Muscle layer of colon (tissue), 2 donors: ENCODE results near the gene CRYBG3.

ENCODE experiments used
- H3K27ac ChIP-seq: one replicate; pipeline ENCODE4 v1.7.0; 2013; ENCODE audit warnings: low read depth, mild to moderate bottlenecking, low read length, moderate library complexity
- H3K27me3 ChIP-seq, 2 donors: one replicate each; pipeline ENCODE4 v1.7.0; 2013; ENCODE audit warnings: low read length in 2 of 2, mild to moderate bottlenecking in 2 of 2; ENCODE audit not compliant: insufficient read depth in 2 of 2, control insufficient read depth in 1 of 2
- H3K36me3 ChIP-seq: one replicate; pipeline ENCODE4 v1.7.0; 2013; ENCODE audit warnings: mild to moderate bottlenecking, low read length; ENCODE audit not compliant: insufficient read depth
- H3K4me1 ChIP-seq: one replicate; pipeline ENCODE4 v1.7.0; 2013; ENCODE audit warnings: mild to moderate bottlenecking, low read length; ENCODE audit not compliant: insufficient read depth
- H3K4me3 ChIP-seq, 2 donors: one replicate each; pipeline ENCODE4 v1.7.0; 2013; ENCODE audit warnings: low read length in 2 of 2, low read depth in 1 of 2, mild to moderate bottlenecking in 1 of 2, moderate library complexity in 1 of 2
- H3K9ac ChIP-seq: one replicate; pipeline ENCODE4 v1.7.0; 2013; ENCODE audit warnings: low read length
- H3K9me3 ChIP-seq: one replicate; pipeline ENCODE4 v1.7.0; 2013; ENCODE audit warnings: mild to moderate bottlenecking, low read length
- donor health status: abdominal sarcoma.
- donor health status: Adenocarcinoma of cecum.

CRYBG3 gene

DNA sequence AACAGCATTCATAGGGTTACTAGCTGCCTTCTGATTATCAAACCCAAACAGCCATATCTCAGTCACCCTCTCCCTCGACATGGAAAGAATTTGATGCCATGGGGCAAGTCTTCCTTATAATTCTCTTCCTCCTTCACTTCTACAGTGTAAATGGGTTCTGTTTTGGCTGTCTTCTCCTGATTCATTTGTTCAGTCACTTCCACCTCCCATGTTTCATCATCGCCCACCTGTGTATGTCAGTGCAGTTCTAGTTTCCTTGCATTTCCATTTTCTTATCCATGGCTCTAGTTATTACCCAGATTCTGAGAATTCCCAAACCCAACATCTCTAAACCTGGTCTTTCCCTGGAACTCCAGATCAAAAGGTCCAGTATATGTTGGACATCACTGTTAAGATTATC, 109.4 kb downstream of the CRYBG3 start:
- H3K4me1 ChIP-seq, result peaks cover 5% of the 10 kb centered on the region
- no peaks in the 10 kb centered on the region for H3K9me3 ChIP-seq
- no peak overlapping the region for H3K4me3 ChIP-seq
- H3K36me3 ChIP-seq, result peaks cover 44% of the 10 kb centered on the region
- no peak overlapping the region for H3K27ac ChIP-seq
- H3K9ac ChIP-seq, result no peak overlapping the region
- H3K27me3 ChIP-seq, result no peaks in the 10 kb centered on the region

DNA sequence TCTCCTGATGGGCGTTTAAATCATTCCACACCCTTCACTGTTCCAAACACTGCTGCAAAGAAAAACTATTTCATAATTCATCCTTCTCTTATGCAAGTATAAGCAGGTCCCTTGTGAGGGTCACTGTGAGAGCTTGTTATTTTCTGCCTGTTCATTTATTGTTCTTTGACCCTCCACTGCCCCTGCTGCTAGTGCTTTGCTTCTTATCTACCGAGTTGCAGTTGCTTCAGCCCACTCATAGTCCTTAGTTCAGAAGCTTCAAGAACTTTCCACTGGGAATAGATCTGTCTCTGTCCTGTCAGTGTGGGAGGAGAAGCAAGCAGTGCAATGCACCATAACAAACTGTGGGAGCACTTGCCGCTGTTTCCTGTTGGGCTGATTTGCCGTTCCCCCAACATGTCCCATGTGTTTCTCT, 110.6 kb downstream of the CRYBG3 start:
- Histone ChIP-seq H3K36me3 (peaks cover 56% of the 10 kb centered on the region), H3K9ac (no peak overlapping the region), H3K4me1 (peaks cover 5% of the 10 kb centered on the region), H3K9me3 (no peaks in the 10 kb centered on the region), H3K27ac (no peak overlapping the region), H3K27me3 (no peaks in the 10 kb centered on the region), H3K4me3 (no peak overlapping the region)

DNA sequence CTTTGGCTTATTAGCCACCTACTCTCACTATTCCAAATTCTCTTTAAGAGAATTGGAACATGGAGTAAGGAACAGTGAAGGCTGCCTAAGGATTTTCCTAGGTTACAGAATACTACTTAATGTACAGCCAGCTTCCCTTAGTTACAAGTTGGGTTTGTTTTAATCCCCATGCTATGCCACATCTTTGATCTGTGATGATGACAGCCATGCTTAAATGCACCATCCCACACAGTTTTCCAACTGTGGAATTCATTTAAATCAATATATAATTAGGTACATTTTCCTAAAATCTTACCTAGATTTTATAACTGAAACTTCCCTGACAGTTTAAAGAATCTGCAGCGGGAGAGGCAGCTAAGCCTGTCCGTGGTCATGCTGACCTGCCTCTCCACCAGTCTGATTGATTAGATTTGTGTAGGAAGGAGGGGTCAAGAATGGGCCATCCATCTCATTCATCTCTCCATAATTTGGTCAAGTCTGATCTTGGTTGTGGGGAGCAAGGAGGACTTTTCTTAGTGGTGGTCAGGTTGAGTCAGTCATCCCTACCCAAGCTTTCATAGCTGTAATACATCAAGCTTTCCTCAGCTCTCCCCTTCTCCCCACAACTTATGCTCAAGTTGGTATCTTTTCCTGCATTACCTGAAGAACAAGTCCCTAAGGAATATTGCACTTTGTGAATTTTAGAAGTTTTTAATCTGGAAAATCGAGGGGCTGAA, 113.3 kb downstream of the CRYBG3 start:
- Histone ChIP-seq H3K9me3 (no peaks in the 10 kb centered on the region), H3K9ac (no peak overlapping the region), H3K4me3 (no peak overlapping the region), H3K4me1 (peaks cover 5% of the 10 kb centered on the region), H3K27me3 (no peaks in the 10 kb centered on the region), H3K36me3 (peaks cover 63% of the 10 kb centered on the region), H3K27ac (no peak overlapping the region)

DNA sequence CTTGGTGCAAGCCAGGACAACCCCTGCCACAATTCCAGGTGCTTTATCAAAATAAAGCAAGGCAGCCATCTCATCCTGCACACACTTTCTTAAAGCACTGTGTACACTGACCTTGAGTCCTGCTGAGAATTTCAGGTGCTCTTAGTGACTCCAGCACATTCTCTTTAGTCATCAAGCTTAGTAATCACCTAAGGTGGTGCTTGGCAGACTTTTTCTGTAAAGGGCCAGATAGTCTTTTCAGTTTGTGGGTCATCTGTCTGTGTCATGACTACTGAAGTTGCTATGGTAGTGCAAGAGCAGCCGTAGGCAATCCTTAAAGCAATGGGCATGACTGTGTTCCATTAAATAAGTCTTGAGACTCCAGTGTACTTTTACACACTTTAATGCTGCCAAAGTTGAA, 114.0 kb downstream of the CRYBG3 start:
- Histone ChIP-seq H3K4me3 (no peak overlapping the region), H3K4me1 (peaks cover 5% of the 10 kb centered on the region), H3K27me3 (no peaks in the 10 kb centered on the region), H3K9me3 (no peaks in the 10 kb centered on the region), H3K9ac (no peak overlapping the region), H3K27ac (no peak overlapping the region), H3K36me3 (peaks cover 61% of the 10 kb centered on the region)

DNA sequence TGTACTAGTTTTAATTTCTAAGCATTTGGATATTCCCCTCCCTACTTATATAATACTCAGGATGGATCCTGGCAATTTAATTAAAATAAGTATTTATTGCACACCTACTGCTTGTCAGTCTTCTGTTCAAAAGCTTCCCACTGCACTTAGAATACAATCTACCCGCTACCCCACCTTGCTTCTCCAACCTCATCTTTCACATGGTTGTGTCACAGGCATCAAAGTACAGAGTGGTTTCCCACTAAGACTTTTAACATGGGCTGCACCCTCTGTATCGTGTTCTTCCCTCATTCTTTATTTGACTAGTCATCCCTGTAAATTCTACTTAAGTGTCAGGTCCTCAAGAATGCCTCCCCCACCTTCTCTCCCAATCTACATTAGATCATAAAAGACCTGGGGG, 115.4 kb downstream of the CRYBG3 start:
- Histone ChIP-seq H3K9ac (no peak overlapping the region), H3K36me3 (peaks cover 60% of the 10 kb centered on the region), H3K27me3 (no peaks in the 10 kb centered on the region), H3K4me3 (no peak overlapping the region), H3K9me3 (no peaks in the 10 kb centered on the region), H3K4me1 (no peaks in the 10 kb centered on the region), H3K27ac (no peak overlapping the region)

DNA sequence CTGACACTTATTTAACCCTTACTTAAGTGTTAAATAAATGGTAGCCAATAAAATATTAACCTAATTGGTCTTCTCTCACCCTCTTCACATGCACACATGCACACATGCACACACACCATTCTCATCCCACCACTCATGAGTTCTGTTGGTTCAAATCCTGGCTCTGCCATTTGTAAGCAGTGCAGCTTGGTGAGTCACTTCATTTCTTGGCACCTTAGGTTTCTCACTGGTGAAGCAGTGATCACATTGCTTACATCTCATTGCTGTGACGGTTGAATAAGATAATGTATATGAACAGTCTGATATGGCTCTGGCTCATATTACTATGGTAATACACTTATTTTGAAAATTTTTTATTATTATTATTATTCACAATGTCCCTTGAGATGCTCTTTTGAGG, 116.6 kb downstream of the CRYBG3 start:
- Histone ChIP-seq H3K27ac (no peak overlapping the region), H3K9me3 (no peaks in the 10 kb centered on the region), H3K4me1 (no peaks in the 10 kb centered on the region), H3K9ac (no peak overlapping the region), H3K36me3 (peaks cover 67% of the 10 kb centered on the region), H3K27me3 (no peaks in the 10 kb centered on the region), H3K4me3 (no peak overlapping the region)

DNA sequence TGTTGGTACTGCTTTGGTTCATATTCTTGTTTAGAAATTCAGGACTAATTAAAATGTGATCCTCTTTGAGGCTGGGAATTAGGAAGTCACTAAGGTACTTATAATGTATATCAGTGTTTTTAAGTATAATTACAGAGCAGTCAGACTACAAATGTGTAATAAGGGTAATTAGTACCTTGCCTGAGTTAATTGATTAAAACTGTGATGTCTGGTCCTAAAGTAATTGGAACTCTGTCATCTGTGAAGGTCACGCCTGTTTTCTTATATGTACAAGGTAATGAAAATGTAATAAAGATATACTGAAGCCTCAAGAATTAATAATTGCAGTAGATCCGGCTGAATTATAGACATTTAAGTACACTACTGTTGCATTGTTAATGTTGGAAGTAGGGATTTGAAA, 117.6 kb downstream of the CRYBG3 start:
- no peak overlapping the region for H3K27ac ChIP-seq
- H3K36me3 ChIP-seq, result peaks cover 65% of the 10 kb centered on the region
- no peaks in the 10 kb centered on the region for H3K4me1 ChIP-seq
- H3K9me3 ChIP-seq, result no peaks in the 10 kb centered on the region
- no peak overlapping the region for H3K9ac ChIP-seq
- H3K27me3 ChIP-seq, result no peaks in the 10 kb centered on the region
- H3K4me3 ChIP-seq, result no peak overlapping the region

DNA sequence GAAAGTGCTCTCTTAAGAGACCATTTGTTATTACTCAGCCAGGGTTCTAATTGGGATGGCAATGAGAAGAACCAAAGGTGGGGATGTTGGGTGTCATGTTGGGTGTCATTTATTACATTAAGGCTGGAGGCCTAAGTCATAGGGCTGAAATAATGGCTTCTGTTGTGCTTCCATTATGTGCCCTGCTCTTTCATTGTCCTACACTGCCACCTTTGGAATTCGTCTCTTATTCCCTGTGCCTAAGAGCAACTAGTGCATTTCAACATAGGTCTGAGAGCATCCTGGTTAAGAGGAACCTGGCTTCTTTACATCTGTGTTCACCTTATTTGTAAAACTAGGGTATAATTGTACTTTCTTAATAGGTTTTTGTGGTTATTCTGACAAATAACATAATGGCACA, 118.2 kb downstream of the CRYBG3 start:
- Histone ChIP-seq H3K27me3 (no peaks in the 10 kb centered on the region), H3K9ac (no peak overlapping the region), H3K4me3 (no peak overlapping the region), H3K4me1 (no peaks in the 10 kb centered on the region), H3K36me3 (peaks cover 59% of the 10 kb centered on the region), H3K27ac (no peak overlapping the region), H3K9me3 (no peaks in the 10 kb centered on the region)

DNA sequence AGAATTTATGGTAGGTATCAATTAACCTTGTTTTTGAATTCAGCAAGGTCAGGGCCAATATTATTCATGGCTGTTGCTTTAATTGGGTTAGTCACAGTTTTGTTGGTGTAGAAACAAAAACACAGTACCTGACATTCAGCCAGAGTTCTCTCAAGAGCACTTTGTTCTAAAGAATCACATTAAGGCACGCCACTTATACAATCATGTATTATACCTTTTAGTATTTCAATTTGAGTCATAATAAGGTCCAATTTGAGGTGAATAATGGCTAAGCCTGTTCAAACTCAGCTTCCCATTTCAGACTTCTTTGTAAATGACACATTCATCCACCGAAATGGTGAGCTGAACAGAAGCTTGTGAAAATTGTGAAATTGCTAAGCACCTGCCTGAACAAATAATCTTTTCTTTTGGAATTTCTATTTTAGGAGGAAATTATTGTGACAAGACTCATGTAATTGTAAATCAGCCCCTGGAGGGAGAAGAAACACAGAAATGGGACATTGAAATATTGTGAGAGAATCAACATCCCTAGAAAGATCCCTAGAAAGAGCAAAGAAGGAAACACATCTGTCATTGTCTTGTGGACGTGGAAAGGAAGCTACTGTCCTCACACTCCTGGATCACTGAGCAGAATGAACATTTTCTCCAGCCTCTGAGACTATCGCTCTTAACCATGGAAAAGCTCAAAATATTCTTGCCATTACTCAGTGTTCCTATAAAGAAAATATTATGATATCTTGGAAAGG, 121.2 kb downstream of the CRYBG3 start:
- Histone ChIP-seq H3K27ac (no peak overlapping the region), H3K36me3 (peaks cover 48% of the 10 kb centered on the region), H3K9ac (no peak overlapping the region), H3K27me3 (no peaks in the 10 kb centered on the region), H3K4me1 (no peaks in the 10 kb centered on the region), H3K4me3 (no peak overlapping the region), H3K9me3 (no peaks in the 10 kb centered on the region)

DNA sequence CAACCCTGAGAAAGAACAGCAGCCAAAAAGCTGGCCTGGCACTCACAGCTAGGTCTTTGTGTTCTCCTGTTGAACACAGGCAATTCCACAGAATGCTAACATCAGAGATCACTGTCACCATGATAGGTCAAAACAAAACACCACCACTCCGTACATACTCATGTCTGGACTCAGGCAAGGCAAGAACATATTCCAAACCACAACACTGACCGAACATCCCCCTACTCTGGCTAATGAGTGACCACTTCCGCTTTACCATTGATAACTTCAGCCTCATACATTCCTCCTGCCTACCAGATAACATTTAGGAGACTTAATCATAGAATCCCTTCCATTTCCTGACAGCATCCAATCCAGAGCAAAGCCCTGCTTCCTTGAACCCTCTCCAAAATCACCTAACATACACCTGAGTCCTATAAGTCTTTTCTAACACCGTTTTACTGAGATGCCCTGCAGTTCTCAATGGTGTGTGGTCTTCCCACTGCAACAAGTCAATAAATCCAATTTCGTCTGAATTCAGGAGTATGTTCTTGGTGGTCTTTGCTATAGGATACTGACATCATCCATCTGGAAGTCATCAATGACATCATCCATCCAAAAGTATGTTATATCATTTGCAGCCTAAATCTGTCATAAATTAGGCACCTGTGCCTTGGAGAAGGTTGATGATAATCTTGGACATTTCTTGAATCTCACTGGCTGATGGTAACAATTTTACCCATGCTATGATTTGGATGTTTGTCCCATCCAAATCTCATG, 126.7 kb downstream of the CRYBG3 start:
- H3K4me1 ChIP-seq, result no peaks in the 10 kb centered on the region
- no peak overlapping the region for H3K9ac ChIP-seq
- H3K27ac ChIP-seq, result no peak overlapping the region
- no peaks in the 10 kb centered on the region for H3K9me3 ChIP-seq
- no peak overlapping the region for H3K4me3 ChIP-seq
- peaks cover 45% of the 10 kb centered on the region for H3K36me3 ChIP-seq
- H3K27me3 ChIP-seq, result no peaks in the 10 kb centered on the region

DNA sequence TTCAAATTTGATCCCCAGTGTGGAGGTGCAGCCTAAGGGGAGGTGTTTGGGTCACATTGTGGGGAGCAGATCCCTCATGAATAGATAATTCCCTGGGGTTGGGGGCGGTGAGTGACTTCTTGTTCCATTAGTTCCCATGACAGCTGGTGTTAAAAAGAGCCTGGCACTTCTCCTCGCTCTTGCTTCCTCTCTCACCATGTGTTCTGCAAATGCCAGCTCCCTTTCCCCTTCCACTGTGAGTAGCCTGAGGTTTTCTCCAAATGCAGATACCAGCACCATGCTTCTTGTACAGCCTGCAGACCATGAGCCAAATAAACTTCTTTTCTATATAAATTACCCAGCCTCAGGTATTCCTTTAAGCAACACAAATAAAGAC, 127.3 kb downstream of the CRYBG3 start:
- no peak overlapping the region for H3K27ac ChIP-seq
- H3K4me1 ChIP-seq, result no peaks in the 10 kb centered on the region
- H3K4me3 ChIP-seq, result no peak overlapping the region
- H3K9ac ChIP-seq, result no peak overlapping the region
- H3K36me3 ChIP-seq, result peaks cover 41% of the 10 kb centered on the region
- no peaks in the 10 kb centered on the region for H3K9me3 ChIP-seq
- H3K27me3 ChIP-seq, result no peaks in the 10 kb centered on the region
